NCI-H345 treated with DMSO at 0.1 percent for 48 hours (cell line): Measurements from ENCODE around the gene UBE2G2.

ENCODE experiments used
- DNase-seq: peaks from one replicate; lab custom pipeline; 2025; ENCODE audit not compliant: unreplicated experiment; lab: John Stamatoyannopoulos, UW

The UBE2G2 gene

DNA sequence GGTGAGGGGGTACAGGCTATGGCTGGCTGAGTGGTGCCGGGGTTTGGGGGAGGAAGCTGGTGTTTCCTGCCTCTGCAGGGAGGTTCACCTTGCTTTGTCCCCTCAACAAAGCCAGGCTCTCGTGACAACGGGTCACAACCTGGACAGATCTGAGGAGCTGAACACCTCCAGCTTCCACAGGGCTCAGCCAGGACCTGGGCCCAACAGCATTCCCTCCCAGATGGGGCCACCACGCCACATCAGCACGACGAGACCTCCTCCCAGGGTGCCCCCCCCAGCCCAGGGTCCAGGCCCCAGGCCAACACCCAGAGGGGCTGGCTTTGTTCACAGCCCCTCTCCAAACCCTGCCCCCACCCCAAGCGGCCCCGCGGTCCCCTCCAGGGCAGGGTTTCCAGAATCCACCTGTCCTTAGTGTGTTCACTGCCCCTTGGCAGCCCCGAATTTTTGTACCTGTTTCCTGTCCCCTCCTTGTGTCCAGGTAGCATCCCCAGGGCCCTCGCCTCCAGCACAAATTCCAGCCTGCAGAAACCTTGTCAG, 34.7 kb downstream of the UBE2G2 start:
- no peak for DNase-seq

DNA sequence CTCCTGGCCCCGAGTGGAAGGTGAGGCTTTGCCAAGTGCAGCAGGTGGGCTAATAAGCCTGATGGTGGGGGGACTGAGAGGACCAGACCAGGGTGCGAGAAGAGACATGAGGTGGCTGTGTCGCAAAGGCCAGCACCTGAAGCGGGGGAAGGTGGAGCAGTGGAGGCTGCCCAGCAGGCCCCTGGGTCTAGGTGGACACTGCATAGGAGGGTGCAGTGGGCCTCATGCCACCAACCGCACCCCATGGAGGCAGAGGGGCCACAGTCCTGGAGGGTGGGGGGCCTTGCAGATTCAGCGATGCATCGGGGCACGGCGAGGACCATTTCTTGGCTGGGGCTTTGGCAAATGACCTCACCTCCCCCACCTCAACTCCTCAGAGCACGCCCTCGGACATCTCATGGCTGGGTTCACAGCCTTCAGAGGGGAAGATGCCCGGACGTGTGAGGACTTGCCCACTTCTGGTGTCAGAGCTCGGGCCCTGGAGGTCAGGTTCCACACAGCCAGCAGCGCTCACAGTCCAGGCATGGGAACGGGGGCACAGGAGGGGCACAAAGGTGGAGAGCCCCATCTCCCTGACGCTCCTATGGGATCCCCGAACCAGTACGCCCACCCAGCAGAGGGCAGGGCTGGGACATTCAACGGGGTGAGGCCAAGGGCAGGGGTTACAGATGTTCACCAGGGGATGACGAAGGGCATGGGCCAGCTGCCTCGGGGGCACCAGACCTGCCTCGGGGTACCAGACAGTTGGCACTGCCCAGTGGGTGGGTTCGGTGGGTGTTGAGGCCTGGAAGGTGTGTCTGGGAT, 35.4 kb downstream of the UBE2G2 start:
- DNase-seq, result no peak

DNA sequence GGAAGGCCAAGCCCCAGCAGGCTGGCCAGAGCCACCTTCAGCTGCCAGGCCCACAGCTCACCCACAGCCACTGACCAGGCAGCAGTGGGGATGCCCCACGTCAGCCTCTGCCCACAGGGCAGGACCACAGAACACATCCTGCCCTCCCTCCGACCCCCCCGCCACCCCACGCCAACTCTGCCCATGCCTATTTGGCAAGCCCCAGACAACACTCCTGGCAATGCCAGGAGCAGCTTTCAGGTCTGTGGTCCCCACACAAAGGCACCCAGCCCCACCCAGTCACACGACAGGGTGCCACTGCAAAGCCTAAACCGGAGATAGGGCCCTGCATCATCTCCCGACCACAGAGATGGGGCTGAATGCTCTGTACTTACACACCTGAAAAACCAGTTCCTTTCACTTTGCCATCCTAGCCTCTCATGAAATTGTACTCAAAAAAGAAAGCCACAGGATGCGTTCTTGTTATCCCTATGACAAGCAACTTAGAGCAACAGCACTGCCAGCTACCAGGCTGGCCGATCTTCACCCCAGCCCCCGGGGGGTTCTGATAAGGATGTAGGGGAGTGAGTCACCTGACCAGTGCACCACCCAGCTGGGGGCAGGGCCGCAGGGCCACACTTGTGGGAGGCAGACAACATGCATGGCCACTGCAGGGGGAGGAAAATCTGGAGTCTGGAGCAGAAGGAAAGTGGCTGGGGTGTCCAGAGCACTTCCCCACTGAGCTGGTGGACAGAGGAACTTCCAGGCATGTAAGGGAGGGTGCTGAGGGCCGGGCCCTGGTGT, 36.2 kb downstream of the UBE2G2 start:
- DNase-seq, result peak; percentile 79

DNA sequence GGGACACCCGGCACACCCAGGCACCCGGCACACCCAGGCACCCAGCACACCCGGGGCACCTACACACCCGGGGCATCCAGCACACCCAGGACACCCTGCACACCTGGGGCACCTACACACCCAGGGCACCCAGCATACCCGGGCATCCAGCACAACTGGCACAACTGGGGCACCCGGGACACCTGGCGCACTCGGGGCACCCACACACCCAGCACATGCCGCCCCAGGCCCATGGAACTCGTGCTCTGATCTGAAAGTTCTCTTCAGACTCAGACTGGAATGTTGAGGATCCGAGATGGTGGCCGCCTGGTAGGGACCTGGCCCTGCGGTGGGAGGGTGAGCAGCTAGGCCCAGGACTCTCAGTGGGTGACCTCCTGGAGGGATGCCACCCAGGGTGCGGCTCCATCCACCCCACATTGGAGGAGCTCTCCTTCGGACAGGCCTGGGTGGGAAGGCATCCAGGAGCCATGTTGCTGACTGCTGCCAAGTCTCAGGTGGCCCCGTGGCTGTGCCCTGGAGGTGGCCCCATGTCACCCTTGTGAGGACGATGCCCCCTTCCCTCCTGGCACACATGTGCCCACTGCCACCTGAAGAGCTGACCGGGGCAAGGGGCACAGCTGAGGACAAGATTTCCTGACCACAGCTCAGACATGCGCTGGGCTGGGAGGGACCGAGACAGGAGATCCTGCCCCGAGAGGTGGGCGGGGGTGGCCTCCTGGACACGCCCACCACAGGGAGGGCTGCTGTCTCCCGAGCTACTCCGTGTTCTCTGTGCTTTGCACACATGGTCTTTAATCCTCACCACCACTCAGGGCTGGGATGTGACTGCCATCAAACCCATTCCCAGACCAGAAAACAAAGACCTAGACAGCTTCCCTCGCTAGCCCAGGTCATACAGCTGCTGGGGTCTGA, 37.0 kb downstream of the UBE2G2 start:
- DNase-seq, result no peak

DNA sequence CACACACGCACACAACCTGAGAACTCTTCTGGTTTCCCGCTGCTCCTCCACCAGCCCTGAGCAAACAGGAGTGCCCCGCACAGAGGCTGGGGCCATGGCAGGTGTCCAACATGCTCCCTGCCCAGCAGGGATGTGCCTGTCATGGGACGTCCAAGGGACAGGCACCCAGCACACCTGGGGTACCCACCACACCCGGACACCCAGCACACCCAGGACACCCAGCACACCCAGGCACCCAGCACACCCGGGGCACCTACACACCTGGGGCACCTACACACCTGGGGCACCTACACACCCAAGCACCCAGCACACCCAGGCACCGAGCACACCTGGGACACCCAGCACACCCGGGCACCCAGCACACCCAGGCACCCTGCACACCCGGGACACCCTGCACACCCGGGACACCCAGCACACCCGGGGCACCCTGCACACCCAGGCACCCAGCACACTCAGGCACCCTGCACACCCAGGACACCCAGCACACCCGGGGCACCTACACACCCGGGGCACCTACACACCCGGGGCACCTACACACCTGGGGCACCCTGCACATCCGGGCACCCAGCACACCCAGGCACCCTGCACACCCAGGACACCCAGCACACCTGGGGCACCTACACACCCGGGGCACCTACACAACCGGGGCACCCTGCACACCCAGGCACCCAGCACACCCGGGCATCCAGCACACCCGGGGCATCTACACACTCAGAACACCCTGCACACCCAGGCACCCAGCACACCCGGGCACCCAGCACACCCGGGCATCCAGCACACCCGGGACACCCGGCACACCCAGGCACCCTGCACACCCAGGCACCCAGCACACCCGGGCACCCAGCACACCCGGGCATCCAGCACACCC, 37.9 kb downstream of the UBE2G2 start:
- DNase-seq, result no peak

DNA sequence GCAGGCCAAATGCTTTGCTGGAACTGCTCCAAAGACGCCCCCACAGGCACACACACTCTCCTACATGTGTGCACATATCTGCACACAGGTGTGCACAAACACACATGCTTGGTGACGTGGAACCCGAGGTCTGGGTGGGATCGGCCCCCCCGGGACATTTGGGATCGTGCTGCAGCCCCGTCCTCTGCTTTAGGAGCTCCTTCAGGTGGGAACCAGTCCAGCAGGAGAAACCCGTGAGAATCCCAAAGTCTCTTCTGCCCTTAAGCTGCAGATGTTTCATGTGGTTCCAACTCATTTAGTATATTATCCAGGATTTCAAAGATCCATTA, 38.6 kb downstream of the UBE2G2 start:
- DNase-seq, result no peak

DNA sequence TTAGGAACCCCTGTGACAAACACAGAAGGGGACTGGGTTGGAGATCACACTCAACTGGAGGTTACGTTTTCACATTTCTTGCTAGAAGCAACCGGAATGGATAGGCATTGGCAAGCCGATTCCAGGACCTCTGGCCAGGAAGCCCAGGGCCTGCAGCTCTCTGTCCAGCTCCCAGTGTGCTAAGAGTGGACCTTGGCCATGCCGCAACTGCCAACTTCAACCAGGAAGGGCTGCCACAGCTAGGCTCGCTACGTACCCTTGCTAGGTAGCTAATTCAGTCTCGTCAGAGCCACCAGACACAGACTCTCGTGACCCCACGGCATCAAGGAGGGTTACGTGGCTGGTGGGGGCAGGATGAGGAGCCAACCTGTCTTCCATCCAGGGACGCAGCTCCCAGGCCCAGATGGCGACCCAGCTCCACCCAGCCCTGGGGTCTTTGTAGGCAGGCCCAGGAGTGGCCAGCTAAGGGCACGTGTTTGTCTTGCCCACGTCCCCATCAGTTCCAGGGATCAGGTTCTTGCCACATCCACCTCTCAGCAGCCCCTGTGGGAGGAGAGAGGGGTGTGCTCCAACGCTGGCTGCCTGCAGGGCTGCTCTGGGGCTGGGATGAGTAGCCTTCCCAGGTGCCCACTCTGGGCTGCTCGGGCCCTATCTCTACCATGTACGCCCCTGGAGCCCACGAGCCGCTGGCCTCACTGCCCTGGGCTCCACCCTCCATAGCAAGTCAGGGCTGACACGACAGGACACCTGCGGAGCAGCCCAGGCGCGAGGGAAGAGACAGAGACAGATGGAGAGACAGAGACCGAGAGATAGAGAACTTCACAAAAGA, 39.2 kb downstream of the UBE2G2 start:
- no peak for DNase-seq

DNA sequence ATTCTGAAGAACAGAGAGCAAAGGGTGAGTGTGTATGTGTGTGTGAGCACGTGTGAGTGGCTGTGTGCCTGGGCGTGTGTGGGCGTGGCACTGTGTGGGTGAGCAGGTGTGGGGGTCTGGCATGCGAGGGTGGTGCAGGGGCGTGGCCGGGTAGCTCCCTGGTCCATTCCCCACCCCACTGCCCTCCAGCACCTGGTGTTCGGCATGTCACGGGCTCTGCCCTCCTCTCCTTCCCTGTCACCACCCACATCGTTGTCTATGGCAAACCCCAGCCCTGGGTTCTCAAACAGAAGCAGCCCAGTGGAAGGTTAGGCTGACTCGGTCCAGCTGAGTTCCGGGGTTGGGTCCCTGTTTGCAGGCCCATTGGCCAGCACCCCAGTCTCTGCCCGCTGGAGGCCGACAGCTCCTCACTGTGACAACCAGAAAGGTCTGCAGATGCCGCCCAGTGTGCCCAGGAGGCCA, 39.8 kb downstream of the UBE2G2 start:
- no peak for DNase-seq

DNA sequence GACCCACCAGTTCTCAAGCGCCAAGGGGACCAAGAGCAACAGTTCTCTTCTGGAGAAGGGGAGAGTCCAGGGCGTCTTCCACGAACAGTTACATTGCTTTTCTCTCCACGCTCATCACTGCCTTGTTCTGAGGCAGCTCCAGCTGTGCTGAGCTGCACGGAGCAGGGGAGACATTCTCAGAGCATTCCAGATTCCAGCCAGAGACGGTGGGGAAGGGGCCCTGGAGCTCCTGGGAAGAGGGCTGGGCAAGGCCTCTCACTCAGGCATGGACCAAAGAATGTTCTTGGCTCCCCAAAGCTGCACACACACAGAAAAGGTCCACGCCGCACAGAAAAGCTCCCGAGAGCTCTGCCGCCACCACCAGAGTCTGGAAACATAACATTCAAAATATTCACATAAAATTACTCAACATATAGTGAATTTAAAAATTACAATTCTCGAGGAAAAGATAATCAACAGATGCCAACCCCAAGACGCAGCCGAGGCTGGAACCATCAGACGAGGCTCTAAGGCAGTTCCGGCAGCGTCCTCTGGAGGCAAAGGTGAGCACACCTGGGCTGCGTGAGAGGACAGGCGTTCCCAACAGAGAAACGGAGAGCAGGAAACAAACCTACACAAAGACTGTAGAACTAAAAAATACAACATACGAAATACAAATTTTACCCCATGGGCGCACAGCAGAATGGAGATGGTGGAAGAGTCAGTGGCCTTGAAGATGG, 40.5 kb downstream of the UBE2G2 start:
- no peak for DNase-seq

DNA sequence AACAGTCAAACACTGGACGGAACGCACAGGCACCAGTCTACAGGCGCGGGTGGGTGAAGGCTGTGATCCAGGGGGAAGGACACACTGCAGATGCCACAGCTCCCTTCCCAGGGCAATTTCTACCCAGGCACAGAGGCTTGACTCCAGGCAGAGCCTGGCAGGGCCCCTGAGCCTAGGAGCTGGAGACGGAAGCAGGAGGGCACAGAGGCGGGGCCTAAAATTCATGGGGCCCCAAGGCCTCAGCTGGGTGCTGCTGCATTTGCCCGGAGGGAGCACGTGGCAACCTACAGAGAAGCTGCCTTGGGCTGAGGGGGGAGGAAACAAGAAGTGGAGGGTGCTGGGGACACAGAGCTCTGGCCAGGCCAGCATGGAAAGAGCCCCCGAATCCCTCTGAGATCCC, 41.2 kb downstream of the UBE2G2 start:
- no peak for DNase-seq

DNA sequence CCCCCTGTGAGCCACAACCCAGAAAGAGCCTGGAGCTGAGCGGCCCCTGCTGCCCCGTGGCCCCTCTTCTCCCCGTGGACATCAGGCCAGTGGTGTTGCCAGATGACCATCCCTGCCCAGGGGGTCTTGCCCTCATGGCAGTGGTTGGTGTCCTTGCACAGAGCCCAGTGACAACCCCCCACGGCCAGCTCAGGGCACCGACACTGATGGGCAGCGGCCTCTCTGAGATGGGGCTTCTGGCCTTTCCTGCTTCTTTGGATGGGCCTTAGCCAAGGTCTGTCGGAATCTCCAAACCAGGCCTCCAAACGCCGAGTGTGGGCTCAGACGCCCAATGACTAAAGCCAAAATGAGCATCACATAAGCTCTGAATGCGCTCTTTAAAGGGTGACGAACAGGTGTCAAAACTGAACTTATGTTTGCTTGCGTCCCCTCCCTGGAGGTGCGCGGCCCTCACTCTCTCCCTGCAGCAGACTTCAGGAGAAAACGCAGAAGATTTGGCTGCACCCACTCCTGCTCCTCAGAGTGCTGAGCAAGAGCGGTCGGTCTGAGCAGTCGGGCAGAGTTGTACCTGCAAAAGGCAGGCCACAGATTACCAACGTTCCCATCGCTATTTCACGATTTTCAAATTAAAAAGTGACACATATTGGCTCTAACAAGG, 41.9 kb downstream of the UBE2G2 start:
- no peak for DNase-seq

DNA sequence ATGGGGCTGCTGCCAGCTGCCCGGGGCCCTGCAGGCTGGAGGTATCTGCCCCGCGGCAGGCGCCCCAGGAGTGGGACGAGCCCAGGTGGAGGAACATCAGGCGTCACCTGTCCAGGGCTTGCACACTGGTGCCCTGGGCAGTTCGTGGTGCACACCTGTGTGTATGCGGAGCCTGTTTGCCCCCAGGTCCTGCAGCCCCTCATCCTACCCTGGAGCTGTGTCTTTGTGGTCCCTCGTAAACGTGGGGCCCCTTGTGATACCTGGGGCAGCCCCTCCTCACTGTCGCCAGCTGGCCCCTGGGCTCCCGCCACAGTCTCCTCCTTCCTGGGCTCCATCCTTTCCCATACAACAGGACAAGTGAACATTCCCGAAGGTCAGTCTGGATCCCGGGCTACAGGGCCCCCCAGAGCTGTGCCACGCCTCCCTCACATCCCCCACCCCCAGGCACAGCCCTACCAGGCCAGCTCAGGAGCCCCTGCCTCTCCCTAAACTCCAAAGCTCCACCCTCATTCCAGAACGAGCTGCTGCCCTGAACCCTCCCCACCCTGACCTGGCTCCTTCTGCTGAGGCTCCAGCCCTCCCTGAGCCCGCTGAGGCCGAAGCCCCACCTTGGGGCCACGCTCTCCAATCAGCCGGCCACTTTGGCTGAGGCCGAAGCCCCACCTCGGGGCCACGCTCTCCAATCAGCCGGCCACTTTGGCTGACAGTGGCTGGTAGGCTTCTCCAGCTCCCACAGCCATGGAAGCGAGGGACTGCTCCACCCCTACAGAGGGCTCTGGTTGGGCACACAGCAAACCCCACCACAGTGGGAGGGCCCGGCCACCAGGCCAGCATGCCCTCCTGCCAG, 42.6 kb downstream of the UBE2G2 start:
- DNase-seq, result no peak

DNA sequence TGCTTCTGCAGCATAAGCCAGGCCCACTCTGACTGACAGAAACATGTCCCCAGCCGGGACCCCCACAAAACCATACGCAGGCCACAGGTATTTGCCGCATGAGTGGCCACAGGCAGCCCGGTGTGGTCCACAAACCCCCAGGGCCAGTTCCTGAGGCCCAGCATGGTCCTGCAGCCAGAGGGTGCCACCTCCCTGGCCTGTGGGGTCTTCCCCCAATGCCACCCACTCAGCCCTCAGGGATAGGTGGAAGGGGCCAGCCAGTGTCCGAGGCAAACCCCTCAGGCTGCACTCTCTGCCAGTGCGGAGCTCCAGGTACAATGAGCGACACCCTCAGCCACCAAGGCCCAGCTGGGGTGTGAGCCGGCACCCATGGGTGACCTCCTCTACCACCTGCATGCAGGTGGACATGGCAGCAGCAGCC, 43.5 kb downstream of the UBE2G2 start:
- DNase-seq, result no peak

DNA sequence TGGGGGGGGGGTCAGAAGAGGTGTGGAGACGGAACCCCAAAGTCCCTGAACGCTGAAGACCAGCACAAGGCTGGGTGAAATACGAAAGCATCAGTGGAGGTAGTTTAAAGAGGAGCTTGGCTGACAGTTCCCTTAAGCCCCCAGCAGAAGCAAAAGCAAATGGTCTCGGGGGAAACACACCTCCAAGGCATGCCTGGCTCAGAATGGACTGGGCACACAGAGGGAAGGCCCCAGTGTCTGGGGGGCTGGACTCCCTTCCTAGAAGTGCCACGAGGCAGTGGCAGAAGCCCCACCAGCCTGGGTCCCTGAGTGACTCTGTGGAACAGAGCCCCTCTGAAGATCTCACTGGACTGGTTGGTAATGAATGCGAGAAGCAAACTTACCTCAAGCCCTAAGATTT, 43.9 kb downstream of the UBE2G2 start:
- no peak for DNase-seq

DNA sequence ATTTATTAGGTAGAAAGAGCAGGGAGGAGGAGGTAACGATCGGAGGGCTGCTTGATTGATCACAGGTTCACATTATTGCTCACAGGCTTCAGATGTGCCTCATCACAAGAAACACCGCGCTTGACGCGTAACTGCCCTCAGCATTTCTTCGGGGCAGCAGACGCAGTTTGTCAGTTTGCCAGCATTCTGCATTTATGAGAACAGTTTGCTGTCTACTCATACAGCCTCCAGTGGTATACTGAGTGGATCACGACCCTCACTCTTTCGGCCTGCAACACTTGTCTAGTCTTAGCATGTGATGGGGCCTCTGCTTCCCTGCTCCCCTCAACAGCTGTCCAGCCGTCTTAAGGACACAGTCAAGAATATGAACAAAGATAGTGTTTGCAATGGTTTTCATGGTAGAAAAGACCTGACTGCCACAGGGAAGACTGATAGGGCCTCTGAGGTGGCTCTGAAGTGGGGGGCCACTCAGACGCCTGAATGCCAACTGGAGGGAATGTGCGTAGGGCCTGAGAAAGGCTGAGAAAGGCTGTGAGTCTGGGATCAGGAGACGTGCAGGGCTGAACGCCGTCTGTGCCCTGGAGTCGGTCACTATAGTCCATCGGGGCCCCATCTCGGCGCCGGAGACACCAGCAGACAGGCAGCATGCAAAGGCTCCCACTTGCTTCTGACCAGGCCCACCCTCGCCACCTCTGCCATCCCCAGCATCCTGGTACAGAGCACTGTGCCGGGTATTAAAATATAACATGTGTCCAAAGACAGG, 45.0 kb downstream of the UBE2G2 start:
- DNase-seq, result no peak

DNA sequence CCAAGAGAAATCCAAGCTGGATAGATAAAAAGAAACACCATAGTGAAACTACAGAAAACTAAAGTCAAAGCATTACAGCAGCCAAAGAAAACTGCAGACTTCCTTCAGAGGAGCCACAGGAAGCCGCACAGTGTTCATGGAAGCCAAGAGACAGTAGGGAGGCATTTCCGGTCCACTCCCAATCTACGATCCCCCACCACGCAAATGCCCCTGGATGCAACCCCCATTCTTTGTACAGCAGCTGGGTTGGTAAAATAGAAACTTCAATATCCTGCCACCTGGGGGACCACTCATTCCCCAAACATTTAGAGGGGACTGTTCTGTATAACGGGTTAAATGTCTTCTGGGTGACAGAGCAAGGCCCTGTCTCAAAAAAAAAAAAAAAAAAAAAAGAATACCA, 46.4 kb downstream of the UBE2G2 start:
- DNase-seq, result no peak

DNA sequence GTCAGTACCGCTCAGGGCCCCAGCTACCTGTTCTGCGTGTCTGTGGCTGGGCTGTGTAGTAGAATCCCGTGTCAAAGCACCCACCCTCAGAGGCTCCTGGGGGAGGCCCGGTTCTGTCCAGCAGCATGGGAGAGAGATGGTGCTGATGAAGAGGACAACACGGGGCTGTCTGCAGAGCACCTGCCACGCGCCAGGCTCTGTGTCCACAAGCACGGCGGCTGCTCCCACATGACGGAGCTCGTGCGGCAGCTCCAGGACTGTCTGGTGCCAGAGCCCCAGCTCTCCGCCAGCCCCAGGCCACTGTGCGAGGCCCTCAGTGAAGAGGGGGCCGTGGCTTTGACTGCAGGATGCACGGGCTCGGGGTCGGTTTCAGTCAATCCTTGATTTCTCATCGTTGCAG, 48.3 kb downstream of the UBE2G2 start:
- DNase-seq, result no peak
